ENCODE measurements around the gene CSNK2A1.

The CSNK2A1 gene

GRCh38 chr20:434221-434620, 109.4 kb downstream of the CSNK2A1 start:
- ATAC-seq (no peak), DNase-seq (no peak)
- H3K9me3 Mint-ChIP-seq: no peaks in the 10 kb centered on the region
- H3K4me3 Mint-ChIP-seq: peak overlapping the region; percentile 67
- peaks cover 83% of the 10 kb centered on the region for H3K4me1 Mint-ChIP-seq
- H3K27ac Mint-ChIP-seq: peak overlapping the region; percentile 92
- peaks cover 55% of the 10 kb centered on the region for H3K36me3 Mint-ChIP-seq (ENCODE audit: low read depth)
- H3K27me3 Mint-ChIP-seq: no peaks in the 10 kb centered on the region

DNA sequence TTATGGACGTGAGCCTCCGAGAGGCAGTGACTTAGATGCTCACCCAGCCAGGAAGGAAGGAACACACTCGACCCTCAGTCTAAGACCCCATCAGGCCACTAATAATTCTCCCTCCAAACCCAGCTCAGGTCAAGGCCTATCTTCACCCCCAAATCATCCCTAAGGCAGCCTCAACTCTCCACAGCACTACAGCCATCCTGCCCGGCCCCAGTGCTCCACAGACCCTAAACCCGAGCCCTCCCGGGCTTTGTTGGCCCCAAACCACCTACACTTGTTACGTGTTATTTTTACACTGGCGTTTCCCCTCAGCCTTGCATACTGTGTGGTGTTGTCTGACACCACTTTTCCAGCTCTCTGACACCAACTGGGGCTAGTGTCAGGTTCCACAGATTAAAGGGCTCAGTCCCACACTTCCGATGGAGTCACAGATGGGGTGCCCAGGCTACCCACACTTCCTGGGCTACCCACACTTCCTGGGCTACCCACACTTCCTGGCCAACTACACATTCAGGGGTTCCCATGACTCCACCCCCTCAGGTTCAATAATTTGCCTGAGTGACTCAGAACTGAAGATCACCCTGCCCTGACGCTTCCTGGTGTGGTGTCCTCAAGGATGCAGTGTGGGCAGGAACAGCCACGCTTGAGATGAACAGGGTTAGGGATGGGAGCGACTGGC, 110.2 kb downstream of the CSNK2A1 start:
- ATAC-seq (peak; percentile 96), DNase-seq (peak; percentile 73)
- Mint-ChIP-seq H3K4me1 (peaks cover 75% of the 10 kb centered on the region), H3K27ac (peak overlapping the region; percentile 92), H3K36me3 (ENCODE audit: low read depth) (peaks cover 52% of the 10 kb centered on the region), H3K27me3 (no peaks in the 10 kb centered on the region), H3K9me3 (no peaks in the 10 kb centered on the region), H3K4me3 (peak overlapping the region; percentile 67)

GRCh38 chr20:432677-433299, 110.8 kb downstream of the CSNK2A1 start:
- DNase-seq (no peak), ATAC-seq (no peak)
- Mint-ChIP-seq H3K4me1 (peaks cover 69% of the 10 kb centered on the region), H3K4me3 (peak overlapping the region; percentile 67), H3K36me3 (ENCODE audit: low read depth) (peaks cover 55% of the 10 kb centered on the region), H3K27ac (peak overlapping the region; percentile 92), H3K9me3 (no peaks in the 10 kb centered on the region), H3K27me3 (no peaks in the 10 kb centered on the region)

DNA sequence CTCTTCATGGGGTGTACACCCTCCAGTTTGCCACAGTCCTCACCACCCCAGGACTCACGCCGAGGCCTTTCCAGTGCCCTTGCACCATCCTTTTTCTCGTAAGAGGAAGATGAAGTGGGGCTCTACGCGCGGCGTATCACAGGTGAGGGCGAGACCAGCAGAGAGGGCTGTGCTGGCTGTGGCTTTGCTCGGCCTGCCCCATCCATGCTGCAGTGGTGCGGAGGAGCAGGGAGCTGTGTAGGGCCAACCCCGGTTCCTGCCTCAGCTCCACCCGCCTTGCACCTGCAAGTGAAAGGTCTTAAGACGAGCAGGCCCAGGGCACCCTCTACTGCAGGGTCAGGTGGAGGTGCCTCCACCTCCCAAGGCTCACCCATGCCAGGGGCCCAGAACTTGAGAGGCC, 111.4 kb downstream of the CSNK2A1 start:
- Mint-ChIP-seq H3K9me3 (no peaks in the 10 kb centered on the region), H3K4me1 (peaks cover 67% of the 10 kb centered on the region), H3K27ac (peak overlapping the region; percentile 92), H3K27me3 (no peaks in the 10 kb centered on the region), H3K36me3 (ENCODE audit: low read depth) (peaks cover 53% of the 10 kb centered on the region), H3K4me3 (peak overlapping the region; percentile 67)
- no peak for ATAC-seq
- no peak for DNase-seq

GRCh38 chr20:431012-431904, 112.3 kb downstream of the CSNK2A1 start:
- Mint-ChIP-seq H3K27me3 (no peaks in the 10 kb centered on the region), H3K4me1 (peaks cover 68% of the 10 kb centered on the region), H3K9me3 (no peaks in the 10 kb centered on the region), H3K27ac (peak overlapping the region; percentile 75), H3K36me3 (ENCODE audit: low read depth) (peaks cover 49% of the 10 kb centered on the region), H3K4me3 (peak overlapping the region; percentile 48)
- ATAC-seq (no peak), DNase-seq (peak; percentile 37)

DNA sequence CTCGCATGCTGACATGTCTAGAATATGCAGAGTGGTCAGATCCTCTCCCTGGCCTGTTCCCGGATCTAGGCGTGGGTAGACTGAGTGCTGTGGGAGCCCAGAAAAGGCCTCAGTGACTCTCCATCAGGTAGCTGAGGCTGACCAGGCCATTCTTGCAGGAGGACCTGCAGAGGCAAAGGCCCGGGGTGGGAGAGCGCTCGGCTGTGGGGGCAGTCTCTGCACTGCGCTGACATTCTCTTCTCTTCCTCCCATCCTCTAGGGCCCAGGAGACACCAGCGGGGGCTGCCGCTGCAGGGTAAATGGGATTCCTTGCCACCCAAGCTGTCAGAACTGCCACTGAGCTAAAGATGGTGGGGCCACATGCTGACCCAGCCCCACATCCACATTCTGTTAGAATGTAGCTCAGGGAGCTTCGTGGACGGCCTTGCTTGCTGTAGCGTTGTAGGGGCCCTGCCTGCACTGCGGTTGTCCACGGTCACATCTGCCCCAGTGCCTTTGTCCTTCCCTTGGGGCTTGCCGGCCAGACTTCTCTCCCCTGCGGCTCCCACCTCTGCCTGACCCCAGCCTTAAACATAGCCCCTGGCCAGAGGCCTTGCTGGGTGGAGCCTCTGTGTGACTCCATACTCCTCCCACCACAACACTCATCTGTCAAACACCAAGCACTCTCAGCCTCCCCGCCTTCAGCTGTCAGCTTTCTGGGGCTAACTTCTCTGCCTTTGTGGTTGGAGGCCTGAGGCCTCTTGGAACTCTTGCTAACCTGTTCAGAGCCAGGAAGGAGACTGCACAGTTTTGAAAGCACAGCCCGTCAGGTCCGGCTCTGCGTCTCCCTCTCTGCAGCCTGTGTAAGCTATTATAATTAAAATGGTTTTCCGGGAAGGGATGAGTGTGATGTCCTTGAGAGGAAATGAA, 113.2 kb downstream of the CSNK2A1 start:
- Mint-ChIP-seq H3K4me3 (no peak overlapping the region), H3K4me1 (peaks cover 65% of the 10 kb centered on the region), H3K36me3 (ENCODE audit: low read depth) (peaks cover 44% of the 10 kb centered on the region), H3K27me3 (no peaks in the 10 kb centered on the region), H3K9me3 (no peaks in the 10 kb centered on the region), H3K27ac (peak overlapping the region; percentile 52)
- ATAC-seq (no peak), DNase-seq (no peak)

DNA sequence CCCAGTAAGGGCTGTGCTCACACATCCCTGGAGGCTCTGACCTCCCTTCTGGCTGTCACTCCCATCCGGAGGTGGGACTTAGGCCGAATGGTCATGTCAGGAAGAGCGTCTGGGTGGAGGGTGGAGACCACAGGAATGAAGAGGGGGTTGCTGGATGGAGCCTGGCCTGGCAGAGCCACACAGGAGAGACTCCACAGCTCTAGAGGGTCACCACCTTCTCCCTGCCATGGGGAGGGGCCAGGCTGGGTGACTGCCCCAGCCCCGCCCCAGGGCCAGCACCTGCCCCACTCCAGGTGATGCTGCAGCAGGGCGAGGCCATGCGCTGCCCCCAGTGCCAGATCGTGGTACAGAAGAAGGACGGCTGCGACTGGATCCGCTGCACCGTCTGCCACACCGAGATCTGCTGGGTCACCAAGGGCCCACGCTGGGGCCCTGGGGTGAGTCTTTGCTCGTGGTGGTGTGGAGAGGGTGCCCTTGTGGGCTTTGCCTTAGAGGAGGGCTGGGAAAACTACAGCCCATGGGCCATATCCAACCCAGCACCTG, 114.9 kb downstream of the CSNK2A1 start:
- Mint-ChIP-seq H3K9me3 (no peaks in the 10 kb centered on the region), H3K36me3 (ENCODE audit: low read depth) (peaks cover 41% of the 10 kb centered on the region), H3K27ac (no peak overlapping the region), H3K27me3 (no peaks in the 10 kb centered on the region), H3K4me1 (peaks cover 51% of the 10 kb centered on the region), H3K4me3 (no peak overlapping the region)
- DNase-seq (no peak), ATAC-seq (no peak)

DNA sequence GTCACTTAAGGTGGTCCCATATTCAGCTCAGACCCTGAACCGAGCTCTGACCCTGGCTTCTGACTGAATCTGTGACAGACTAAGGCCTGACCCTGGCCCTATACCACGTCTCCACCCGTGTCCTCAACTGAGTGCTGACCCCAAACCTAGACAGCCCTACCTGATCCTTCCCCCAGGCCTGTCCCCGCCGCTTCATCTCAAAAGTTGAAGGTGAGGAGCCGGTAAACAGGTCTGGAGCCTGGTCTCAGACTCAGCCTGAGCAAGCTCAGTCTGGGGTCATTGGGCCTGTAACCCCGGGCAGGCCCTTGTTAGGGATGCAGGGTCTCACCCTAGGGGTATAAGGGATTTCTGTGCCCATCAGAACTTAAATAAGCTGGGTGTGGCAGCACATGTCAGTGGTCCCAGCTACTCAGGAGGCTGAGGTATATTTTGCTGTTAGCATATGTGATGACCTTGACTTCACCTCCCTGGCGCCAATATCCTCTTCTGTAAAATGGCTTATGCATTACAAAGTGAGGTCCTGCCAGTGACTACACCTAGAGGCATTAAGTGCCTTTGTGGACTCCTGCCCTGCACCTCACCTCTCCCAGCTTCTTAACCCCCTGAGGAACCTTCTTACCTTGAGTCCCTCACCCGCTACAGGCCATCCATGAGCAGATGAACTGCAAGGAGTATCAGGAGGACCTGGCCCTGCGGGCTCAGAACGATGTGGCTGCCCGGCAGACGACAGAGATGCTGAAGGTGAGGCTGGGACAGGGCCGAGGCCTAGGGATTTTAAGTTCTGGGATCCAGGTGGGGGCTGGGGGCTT, 115.5 kb downstream of the CSNK2A1 start:
- Mint-ChIP-seq H3K27me3 (no peaks in the 10 kb centered on the region), H3K9me3 (no peaks in the 10 kb centered on the region), H3K36me3 (ENCODE audit: low read depth) (peaks cover 37% of the 10 kb centered on the region), H3K4me3 (no peak overlapping the region), H3K4me1 (peaks cover 44% of the 10 kb centered on the region), H3K27ac (no peak overlapping the region)
- ATAC-seq (no peak), DNase-seq (no peak)

GRCh38 chr20:427401-427800, 116.2 kb downstream of the CSNK2A1 start:
- peak overlapping the region; percentile 39 for H3K27ac Mint-ChIP-seq
- H3K9me3 Mint-ChIP-seq: no peaks in the 10 kb centered on the region
- H3K27me3 Mint-ChIP-seq: no peaks in the 10 kb centered on the region
- peak; percentile 50 for ATAC-seq
- peaks cover 37% of the 10 kb centered on the region for H3K4me1 Mint-ChIP-seq
- DNase-seq: no peak
- peaks cover 42% of the 10 kb centered on the region for H3K36me3 Mint-ChIP-seq (ENCODE audit: low read depth)
- no peak overlapping the region for H3K4me3 Mint-ChIP-seq

DNA sequence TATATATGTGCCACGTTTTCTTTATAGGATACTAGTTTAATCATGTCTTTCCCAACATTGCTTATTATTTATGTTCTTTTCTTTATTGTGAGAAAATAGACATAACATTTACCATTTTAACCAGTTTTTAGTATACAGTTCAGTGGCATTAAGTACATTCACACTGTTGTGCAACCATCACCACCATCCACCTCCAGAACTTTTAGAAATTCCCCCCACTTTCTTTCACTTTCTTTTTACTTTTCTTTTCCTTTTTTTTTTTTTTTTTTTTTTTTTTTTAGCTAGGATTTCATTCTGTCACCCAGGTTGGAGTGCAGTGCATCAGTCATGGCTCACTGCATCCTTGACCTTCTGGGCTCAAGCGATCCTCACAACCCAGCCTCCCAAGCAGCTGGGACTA, 117.0 kb downstream of the CSNK2A1 start:
- Mint-ChIP-seq H3K27ac (peak overlapping the region; percentile 27), H3K36me3 (ENCODE audit: low read depth) (peaks cover 49% of the 10 kb centered on the region), H3K9me3 (no peaks in the 10 kb centered on the region), H3K4me1 (peaks cover 29% of the 10 kb centered on the region), H3K4me3 (no peak overlapping the region), H3K27me3 (no peaks in the 10 kb centered on the region)
- no peak for DNase-seq
- ATAC-seq: no peak

Data from activated naive CD8-positive, alpha-beta T cell treated with anti-CD3 and anti-CD28 coated beads, Interleukin-2, amount 50 U/mL, for 24 hours (primary cell).